Loucy (cell line): ENCODE data around the gene UBALD2.

Source experiments
- EZH2phosphoT487 ChIP-seq: fragments of 200-600 bp; IDR thresholded peaks from 2 replicates; pipeline ENCODE4 v1.6.1; 2018; ENCODE audit warnings: antibody characterized with exemption, mild to moderate bottlenecking, moderate library complexity, borderline replicate concordance
- TF ChIP-seq, protein P1 (sequence below): fragments of 200-600 bp; sonication (generic); conservative IDR thresholded peaks from 2 replicates; pipeline ENCODE4 v1.5.1; 2014; ENCODE audit warnings: mild to moderate bottlenecking, antibody characterized with exemption, low read length

DNA sequence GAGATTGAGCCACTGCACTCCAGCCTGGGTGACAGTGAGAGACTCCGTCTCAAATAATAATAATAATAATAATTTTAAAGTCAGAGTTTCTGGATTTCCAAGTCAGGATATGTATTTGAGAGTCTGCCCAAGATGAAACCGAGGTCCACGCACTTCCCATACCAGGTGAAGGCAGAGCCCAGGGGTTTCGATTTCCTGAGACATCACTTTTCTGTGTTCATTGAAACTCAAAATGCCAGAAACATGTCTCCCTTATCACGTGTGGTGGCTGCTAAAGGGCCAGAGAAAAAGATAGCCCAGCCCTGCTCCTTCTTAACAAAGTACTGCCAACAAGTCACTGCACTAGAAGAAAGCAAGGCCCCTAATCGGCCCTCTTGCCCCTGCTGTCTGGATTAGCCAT is 15.0 kb upstream of the UBALD2 start:
- TF ChIP-seq, protein P1, sequence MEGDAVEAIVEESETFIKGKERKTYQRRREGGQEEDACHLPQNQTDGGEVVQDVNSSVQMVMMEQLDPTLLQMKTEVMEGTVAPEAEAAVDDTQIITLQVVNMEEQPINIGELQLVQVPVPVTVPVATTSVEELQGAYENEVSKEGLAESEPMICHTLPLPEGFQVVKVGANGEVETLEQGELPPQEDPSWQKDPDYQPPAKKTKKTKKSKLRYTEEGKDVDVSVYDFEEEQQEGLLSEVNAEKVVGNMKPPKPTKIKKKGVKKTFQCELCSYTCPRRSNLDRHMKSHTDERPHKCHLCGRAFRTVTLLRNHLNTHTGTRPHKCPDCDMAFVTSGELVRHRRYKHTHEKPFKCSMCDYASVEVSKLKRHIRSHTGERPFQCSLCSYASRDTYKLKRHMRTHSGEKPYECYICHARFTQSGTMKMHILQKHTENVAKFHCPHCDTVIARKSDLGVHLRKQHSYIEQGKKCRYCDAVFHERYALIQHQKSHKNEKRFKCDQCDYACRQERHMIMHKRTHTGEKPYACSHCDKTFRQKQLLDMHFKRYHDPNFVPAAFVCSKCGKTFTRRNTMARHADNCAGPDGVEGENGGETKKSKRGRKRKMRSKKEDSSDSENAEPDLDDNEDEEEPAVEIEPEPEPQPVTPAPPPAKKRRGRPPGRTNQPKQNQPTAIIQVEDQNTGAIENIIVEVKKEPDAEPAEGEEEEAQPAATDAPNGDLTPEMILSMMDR = no peak
- no peak for TF ChIP-seq EZH2phosphoT487
